GM12878 (cell line): ENCODE results near the gene TTLL7. TPM values are rescaled to one million over a fixed set of nuclear protein-coding genes. Genes with fewer than 3 reads are reported as not detected.

Experiments
- ATAC-seq: fragments of 200-7000 bp; cut with Tn5 transposase; 3 replicates; pipeline ENCODE4 v1.9.1; 2020; ENCODE audit warnings: mild to moderate bottlenecking, moderate library complexity
- BruUV-seq: library from RNA; stranded (reverse); fragments of 400-500 nt; replicated peaks from 2 replicates; lab custom pipeline; 2021; lab: Mats Ljungman, UMichigan
- CTCF ChIA-PET: fragments of 300-600 bp; sonication (Branson Sonifier 250); formaldehyde crosslinking; extraction: SDS; loops from one replicate; lab custom pipeline; 2021; ENCODE audit warnings: inconsistent platforms; lab: Yijun Ruan, JAX
- POLR2A ChIA-PET: fragments of 350-600 bp; formaldehyde crosslinking; extraction: SDS; loops from one replicate; lab custom pipeline; 2021; ENCODE audit warnings: inconsistent platforms; lab: Charles Lee
- RAD21 ChIA-PET: fragments of 300-600 bp; sonication (Branson Sonifier 250); formaldehyde crosslinking; loops from one replicate; lab custom pipeline; 2023; ENCODE audit warnings: antibody characterized with exemption; ENCODE audit not compliant: unreplicated experiment; lab: Charles Lee
- SMC1A ChIA-PET: fragments of 300-600 bp; sonication (Branson Sonifier 250); formaldehyde crosslinking; loops from one replicate; lab custom pipeline; 2023; ENCODE audit not compliant: unreplicated experiment, uncharacterized antibody; lab: Charles Lee
- DNase-seq: peaks from one replicate; pipeline ENCODE4 v3.0.0-alpha.2; 2011; ENCODE audit warnings: low read depth, low spot score
- FAIRE-seq: peaks from 3 replicates; lab custom pipeline; 2011; peaks lifted over from hg19 to GRCh38; lab: Jason Lieb, UNC
- H2AFZ ChIP-seq: 2 replicates; pipeline ENCODE4 v1.6.0; 2011; ENCODE audit warnings: low read depth, low read length, control low read depth; ENCODE audit not compliant: control insufficient read depth
- H3K27ac ChIP-seq: 2 replicates; pipeline ENCODE4 v1.5.1; 2011; ENCODE audit warnings: control low read depth; ENCODE audit not compliant: control insufficient read depth, insufficient read depth
- H3K27me3 ChIP-seq, 2 experiments: replicated peaks in 1 of 2; 2 replicates each; pipeline versions ENCODE4 v1.6.0 to v1.6.1; 2011; ENCODE audit warnings: low read length in 1 of 2; ENCODE audit not compliant: control insufficient read depth in 2 of 2, insufficient read depth in 2 of 2
- H3K36me3 ChIP-seq, 2 experiments: 2 replicates each; pipeline ENCODE4 v1.5.1; 2011; ENCODE audit warnings: low read length in 1 of 2; ENCODE audit not compliant: control insufficient read depth in 2 of 2, insufficient read depth in 2 of 2
- H3K4me1 ChIP-seq: 2 replicates; pipeline ENCODE4 v1.6.1; 2011; ENCODE audit warnings: mild to moderate bottlenecking, low read length, moderate library complexity, mixed read lengths; ENCODE audit not compliant: control insufficient read depth, insufficient read depth
- H3K4me2 ChIP-seq: 2 replicates; pipeline ENCODE4 v1.6.0; 2011; ENCODE audit warnings: control low read depth; ENCODE audit not compliant: control insufficient read depth, insufficient read depth
- H3K4me3 ChIP-seq: fragments of 200-600 bp; sonication (generic); 2 replicates; pipeline ENCODE4 v1.5.1; 2016
- H3K79me2 ChIP-seq: 2 replicates; pipeline ENCODE4 v1.6.0; 2011; ENCODE audit warnings: low read length; ENCODE audit not compliant: control insufficient read depth, insufficient read depth
- H3K9ac ChIP-seq: 2 replicates; pipeline ENCODE4 v1.8.0; 2011; ENCODE audit warnings: low read length, control low read depth, mixed read lengths; ENCODE audit not compliant: control insufficient read depth, insufficient read depth
- H3K9me3 ChIP-seq: replicated peaks from 3 replicates; pipeline ENCODE4 v1.5.1; 2011; ENCODE audit warnings: mild to moderate bottlenecking, low read length; ENCODE audit not compliant: control insufficient read depth, insufficient read depth
- H4K20me1 ChIP-seq: 2 replicates; pipeline ENCODE4 v1.6.0; 2011; ENCODE audit not compliant: control insufficient read depth, insufficient read depth
- BCL11A ChIP-seq: IDR thresholded peaks from 2 replicates; pipeline ENCODE4 v1.6.1; 2011; ENCODE audit warnings: low read depth, low read length
- BHLHE40 ChIP-seq, 2 experiments: fragments of 450-650 bp in 1 of 2; IDR thresholded peaks; 2 replicates each; pipeline ENCODE4 v1.6.1; 2011 to 2017; ENCODE audit warnings: low read depth in 2 of 2, borderline replicate concordance in 1 of 2, improper control_type of control experiment in 1 of 2, low read length in 1 of 2, mild to moderate bottlenecking in 1 of 2
- CBX5 ChIP-seq: sonication (generic); IDR thresholded peaks from 2 replicates; pipeline ENCODE4 v1.6.1; 2016; ENCODE audit warnings: low read depth, moderate library complexity, mild to moderate bottlenecking, inconsistent platforms
- FOS ChIP-seq: IDR thresholded peaks from 3 replicates; pipeline ENCODE4 v1.6.1; 2011; ENCODE audit warnings: borderline replicate concordance; ENCODE audit not compliant: insufficient read length; ENCODE audit errors: extremely low read depth
- MXI1 ChIP-seq: fragments of 150-350 bp; IDR thresholded peaks from 2 replicates; pipeline ENCODE4 v1.6.1; 2011; ENCODE audit warnings: low read depth, mild to moderate bottlenecking, inconsistent platforms, low read length, improper control_type of control experiment
- MYB ChIP-seq: fragments of 150-350 bp; IDR thresholded peaks from 2 replicates; pipeline ENCODE4 v1.6.1; 2014; ENCODE audit warnings: mild to moderate bottlenecking, low read depth, low read length, borderline replicate concordance
- RFX5 ChIP-seq: IDR thresholded peaks from 2 replicates; pipeline ENCODE4 v1.6.1; 2011; ENCODE audit warnings: low read depth, low read length, improper control_type of control experiment
- SREBF2 ChIP-seq: IDR thresholded peaks from 2 replicates; pipeline ENCODE4 v1.6.1; 2012; ENCODE audit warnings: mild to moderate bottlenecking, low read length
- STAT1 ChIP-seq: fragments of 450-650 bp; conservative IDR thresholded peaks from 2 replicates; pipeline ENCODE4 v1.6.1; 2014; ENCODE audit warnings: antibody characterized with exemption, mild to moderate bottlenecking
- SUZ12 ChIP-seq: fragments of 200-600 bp; sonication (generic); IDR thresholded peaks from one replicate; pipeline ENCODE4 v1.6.1; 2018; ENCODE audit warnings: antibody characterized with exemption, mild to moderate bottlenecking; ENCODE audit not compliant: unreplicated experiment
- ZNF274 ChIP-seq: IDR thresholded peaks from one replicate; pipeline ENCODE4 v1.8.0; 2011; ENCODE audit not compliant: insufficient read length, insufficient read depth
- ZZZ3 ChIP-seq: IDR thresholded peaks from 2 replicates; pipeline ENCODE4 v1.6.1; 2011; ENCODE audit warnings: low read depth; ENCODE audit not compliant: control insufficient read depth, insufficient read length
- WGBS: methylation state at CpG from one replicate; pipeline ENCODE4 v1.1.6; 2016; ENCODE audit warnings: low lambda C conversion rate; ENCODE audit not compliant: insufficient replicate concordance, insufficient coverage; ENCODE audit errors: missing lambda C conversion rate; 5-methylcytosine and 5-hydroxymethylcytosine counted together
- in situ Hi-C: fragments of 300-500 bp; cut with MboI; formaldehyde crosslinking; loops from 9 replicates; pipeline ENCODE4 v1.14.3; 2018; ENCODE audit warnings: mixed read lengths
- intact Hi-C: fragments of 100-400 bp; cut with micrococcal nuclease; formaldehyde crosslinking; loops from one replicate; pipeline ENCODE4 v1.14.2; 2022; ENCODE audit not compliant: unreplicated experiment
- polyA plus RNA-seq, 11 experiments: library from polyadenylated mRNA; depleted of rRNA in 4 of 11; unstranded in 6 of 11; stranded (reverse) in 5 of 11; fragments of >200 nt; fragmentation: Nextera tagmentation in 4 of 11; fragmentation: Illumina TruSeq in 1 of 11; extraction: Ambion mirVana in 4 of 11; extraction: Trizol in 1 of 11; gene quantifications; 1 replicate in 1 of 11; 2 replicates in 10 of 11; pipeline versions ENCODE4 v1.2.1 to v1.2.3, GENCODE V29; 2011 to 2016; ENCODE audit warnings: inconsistent platforms in 2 of 11, missing spikeins in 2 of 11, low read depth in 1 of 11
- total RNA-seq, 4 experiments: library from RNA; depleted of rRNA in 3 of 4; stranded (reverse); fragments of >200 nt in 3 of 4; fragmentation: Illumina TruSeq in 1 of 4; extraction: Trizol in 1 of 4; gene quantifications; 2 replicates each; pipeline versions ENCODE4 v1.2.1 to v1.2.3, GENCODE V29; 2013 to 2021

Gene TTLL7
- total and polyA plus RNA-seq, 10 of the 15 experiments (the other 5 are each of a cell fraction or from before 2014, with no cell fraction given), result 0.03 to 1.4 (median 0.61) TPM

DNA sequence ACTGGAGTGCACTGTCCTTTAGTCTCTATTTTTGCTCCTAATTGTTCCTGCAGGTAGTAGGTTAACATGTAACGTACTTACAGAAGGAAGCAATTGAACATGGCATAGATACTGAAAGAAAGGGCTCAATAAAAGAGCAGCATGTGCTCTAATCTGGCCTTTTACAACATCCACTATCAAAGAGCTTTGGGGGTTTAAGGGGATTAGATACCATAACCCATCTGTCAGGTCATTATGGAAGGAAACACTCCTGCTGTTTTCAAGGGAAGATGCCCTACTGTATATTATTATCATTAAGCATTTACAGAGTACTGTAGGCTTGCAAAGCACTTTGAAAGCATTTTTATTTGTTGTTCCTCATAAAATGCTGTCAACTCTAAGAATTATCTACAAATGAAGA is 152.8 kb downstream of the TTLL7 start:
- no TSS peak for BruUV-seq
- DNase-seq (no peak), ATAC-seq (no peak)
- RAD21 ChIA-PET, result no interaction called here
- no peak overlapping the region for H3K4me2 ChIP-seq
- in situ Hi-C loops, result no loop called here
- H3K9me3 ChIP-seq, result no peaks in the 10 kb centered on the region
- WGBS, result 0% methylated on average over 1 of the region's 1 CpG
- H3K79me2 ChIP-seq, result no peaks in the 10 kb centered on the region
- no peaks in the 10 kb centered on the region for H3K36me3 ChIP-seq
- H4K20me1 ChIP-seq, result no peaks in the 10 kb centered on the region
- H3K27ac ChIP-seq, result no peak overlapping the region
- no peaks in the 10 kb centered on the region for H3K4me1 ChIP-seq
- no peak overlapping the region for H3K4me3 ChIP-seq
- no peak overlapping the region for H3K9ac ChIP-seq
- CTCF ChIA-PET, result interaction anchor here (1.5 kb wide), 1 partner anchor 15 kb away, joined by 4 read pairs; no protein-coding TSS in a partner anchor
- SMC1A ChIA-PET, result interaction anchor here (0.6 kb wide), 1 partner anchor 63 kb away, joined by 3 read pairs; no protein-coding TSS in a partner anchor
- TF ChIP-seq CBX5 (no peak), ZNF274 (no peak), SUZ12 (no peak), SREBF2 (no peak), ZZZ3 (no peak), STAT1 (no peak), BCL11A (no peak), FOS (no peak), MYB (no peak), BHLHE40 (IDR thresholded peaks at IDR 0.05; ENCODE audit: borderline replicate concordance in 1 of 2, low read depth in 2 of 2, low read length in 1 of 2) (no peak), MXI1 (no peak), RFX5 (no peak)
- TF ChIP-seq, all 136 proteins: peak for 0
- no peak for FAIRE-seq
- POLR2A ChIA-PET, result no interaction called here
- intact Hi-C loops, result no loop called here
- H3K27me3 ChIP-seq, result no peaks in the 10 kb centered on the region
- no peak overlapping the region for H2AFZ ChIP-seq
